ENCODE data around the gene CCNY. TPM values are rescaled to one million over a fixed set of nuclear protein-coding genes. Genes with fewer than 3 reads are reported as not detected.

Gene CCNY
- total RNA-seq, 3 donors from 2014 or later, result 48.6 to 64.4 (median 51.5) TPM

- no peak overlapping the region for H3K4me3 ChIP-seq
- intact Hi-C loops (cut with DNase I, micrococcal nuclease), result no loop called here
- TF ChIP-seq CTCF (IDR thresholded peaks at IDR 0.05), result no peak
- no peaks in the 10 kb centered on the region for H3K36me3 ChIP-seq (ENCODE audit: low read depth)
- peaks cover 33% of the 10 kb centered on the region for H3K9me3 ChIP-seq
- peaks cover 20% of the 10 kb centered on the region for H3K4me1 ChIP-seq (ENCODE audit: low read depth)
- ATAC-seq, result no peak
- no peak for DNase-seq
Measured at GRCh38 chr10:35446439-35446838, 110.1 kb downstream of the CCNY start.

GRCh38 chr10:35447693-35448407 is 111.5 kb downstream of the CCNY start:
- no peak for TF ChIP-seq CTCF (IDR thresholded peaks at IDR 0.05)
- intact Hi-C loops (cut with DNase I, micrococcal nuclease), result no loop called here
- peak; percentile 86 for ATAC-seq
- Histone ChIP-seq H3K4me1 (ENCODE audit: low read depth) (peaks cover 25% of the 10 kb centered on the region), H3K4me3 (no peak overlapping the region), H3K36me3 (ENCODE audit: low read depth) (no peaks in the 10 kb centered on the region), H3K9me3 (peaks cover 28% of the 10 kb centered on the region)
- peak in 1 of 3 donors; percentile 40 for DNase-seq

- DNase-seq (no peak), ATAC-seq (peak; percentile 47)
- no peak overlapping the region for H3K4me3 ChIP-seq
- H3K4me1 ChIP-seq (ENCODE audit: low read depth), result peaks cover 25% of the 10 kb centered on the region
- no peaks in the 10 kb centered on the region for H3K36me3 ChIP-seq (ENCODE audit: low read depth)
- peaks cover 17% of the 10 kb centered on the region for H3K9me3 ChIP-seq
- no peak for TF ChIP-seq CTCF (IDR thresholded peaks at IDR 0.05)
- intact Hi-C loops (cut with DNase I, micrococcal nuclease), result no loop called here
Measured at GRCh38 chr10:35448687-35449662, 112.7 kb downstream of the CCNY start.

GRCh38 chr10:35449944-35450343 is 113.6 kb downstream of the CCNY start:
- peaks cover 25% of the 10 kb centered on the region for H3K4me1 ChIP-seq (ENCODE audit: low read depth)
- intact Hi-C loops (cut with DNase I, micrococcal nuclease), result no loop called here
- no peaks in the 10 kb centered on the region for H3K36me3 ChIP-seq (ENCODE audit: low read depth)
- ATAC-seq (no peak), DNase-seq (no peak)
- no peak for TF ChIP-seq CTCF (IDR thresholded peaks at IDR 0.05)
- H3K9me3 ChIP-seq, result peaks cover 7% of the 10 kb centered on the region
- H3K4me3 ChIP-seq, result no peak overlapping the region

GRCh38 chr10:35451151-35452016 is 115.1 kb downstream of the CCNY start:
- TF ChIP-seq CTCF (IDR thresholded peaks at IDR 0.05), result no peak
- DNase-seq (no peak), ATAC-seq (peak; percentile 38)
- intact Hi-C loops (cut with DNase I, micrococcal nuclease), result no loop called here
- Histone ChIP-seq H3K4me3 (no peak overlapping the region), H3K36me3 (ENCODE audit: low read depth) (no peaks in the 10 kb centered on the region), H3K9me3 (no peaks in the 10 kb centered on the region), H3K4me1 (ENCODE audit: low read depth) (peaks cover 25% of the 10 kb centered on the region)

All from mucosa of descending colon (tissue), 3 donors.